Mesenchymal stem cell (in vitro differentiated cells and primary cell): ENCODE results near the gene USP9X.

ENCODE experiments used
- DNase-seq: peaks from one replicate; pipeline ENCODE4 v3.0.0-alpha.2; 2013
- H2AFZ ChIP-seq: one replicate; pipeline ENCODE4 v1.6.1; 2013; ENCODE audit warnings: low read depth, mild to moderate bottlenecking, control low read depth, inconsistent platforms, low read length, moderate library complexity
- H2AK5ac ChIP-seq: 2 replicates; pipeline ENCODE4 v1.6.1; 2013; ENCODE audit warnings: low read length, moderate library complexity, mild to moderate bottlenecking, inconsistent platforms; ENCODE audit not compliant: severe bottlenecking
- H2BK120ac ChIP-seq: one replicate; pipeline ENCODE4 v1.6.1; 2013; ENCODE audit warnings: low read depth, mild to moderate bottlenecking, inconsistent platforms, low read length, moderate library complexity
- H2BK12ac ChIP-seq, 2 experiments: one replicate each; pipeline ENCODE4 v1.6.1; 2013; ENCODE audit warnings: inconsistent platforms in 2 of 2, low read length in 2 of 2, mild to moderate bottlenecking in 2 of 2, moderate library complexity in 2 of 2, control low read depth in 1 of 2
- H2BK15ac ChIP-seq: one replicate; pipeline ENCODE4 v1.6.1; 2013; ENCODE audit warnings: mild to moderate bottlenecking, low read depth, inconsistent platforms; ENCODE audit not compliant: poor library complexity, severe bottlenecking
- H2BK5ac ChIP-seq: 2 replicates; pipeline ENCODE4 v1.6.1; 2013; ENCODE audit warnings: low read depth, mild to moderate bottlenecking, low read length, control low read depth, inconsistent platforms; ENCODE audit not compliant: poor library complexity, severe bottlenecking
- H3K14ac ChIP-seq, 2 experiments: one replicate each; pipeline ENCODE4 v1.6.1; 2013; ENCODE audit warnings: inconsistent platforms in 2 of 2, low read length in 2 of 2, control low read depth in 1 of 2, mild to moderate bottlenecking in 1 of 2, moderate library complexity in 1 of 2
- H3K18ac ChIP-seq, 2 experiments: one replicate each; pipeline ENCODE4 v1.6.1; 2013; ENCODE audit warnings: inconsistent platforms in 2 of 2, low read length in 2 of 2, control low read depth in 1 of 2, low read depth in 1 of 2, mild to moderate bottlenecking in 1 of 2
- H3K23ac ChIP-seq, 2 experiments: one replicate each; pipeline ENCODE4 v1.6.1; 2013; ENCODE audit warnings: inconsistent platforms in 2 of 2, low read length in 2 of 2, mild to moderate bottlenecking in 2 of 2, moderate library complexity in 2 of 2, control low read depth in 1 of 2
- H3K27ac ChIP-seq: 2 replicates; pipeline ENCODE4 v1.5.1; 2013; ENCODE audit warnings: mild to moderate bottlenecking, moderate library complexity, low read length, control low read depth, inconsistent platforms; ENCODE audit not compliant: poor library complexity, severe bottlenecking
- H3K27me3 ChIP-seq, 2 experiments: 2 replicates each; pipeline versions ENCODE4 v1.6.1 to v1.7.0; 2013; ENCODE audit warnings: low read length in 2 of 2, mild to moderate bottlenecking in 2 of 2, moderate library complexity in 2 of 2, control low read depth in 1 of 2, inconsistent platforms in 1 of 2; ENCODE audit not compliant: control insufficient read depth in 1 of 2, insufficient read depth in 1 of 2
- H3K36me3 ChIP-seq, 2 experiments: 2 replicates each; pipeline versions ENCODE4 v1.6.1 to v1.7.0; 2013; ENCODE audit warnings: low read length in 2 of 2, control low read depth in 1 of 2, inconsistent platforms in 1 of 2, low read depth in 1 of 2, mild to moderate bottlenecking in 1 of 2; ENCODE audit not compliant: insufficient read depth in 2 of 2, control insufficient read depth in 1 of 2
- H3K4ac ChIP-seq, 2 experiments: one replicate each; pipeline ENCODE4 v1.6.1; 2013; ENCODE audit warnings: inconsistent platforms in 2 of 2, low read length in 2 of 2, mild to moderate bottlenecking in 2 of 2, moderate library complexity in 2 of 2, control low read depth in 1 of 2, low read depth in 1 of 2
- H3K4me1 ChIP-seq: 2 replicates; pipeline ENCODE4 v1.6.1; 2013; ENCODE audit warnings: low read depth, low read length, control low read depth; ENCODE audit not compliant: control insufficient read depth, insufficient read depth
- H3K4me2 ChIP-seq: 2 replicates; pipeline ENCODE4 v1.6.1; 2013; ENCODE audit warnings: low read length, mild to moderate bottlenecking, inconsistent platforms; ENCODE audit not compliant: poor library complexity, severe bottlenecking
- H3K4me3 ChIP-seq, 2 experiments: 2 replicates each; pipeline versions ENCODE4 v1.5.1 to v1.7.0; 2013; ENCODE audit warnings: low read length in 2 of 2, mild to moderate bottlenecking in 2 of 2, control low read depth in 1 of 2, low read depth in 1 of 2; ENCODE audit not compliant: insufficient read depth in 1 of 2
- H3K79me1 ChIP-seq: replicated peaks from 2 replicates; pipeline ENCODE4 v1.6.1; 2013; ENCODE audit warnings: mild to moderate bottlenecking, control low read depth, low read length, inconsistent platforms; ENCODE audit not compliant: poor library complexity, severe bottlenecking
- H3K9ac ChIP-seq: 2 replicates; pipeline ENCODE4 v1.7.0; 2013; ENCODE audit warnings: mild to moderate bottlenecking, low read length, moderate library complexity
- H3K9me3 ChIP-seq: 2 replicates; pipeline ENCODE4 v1.7.0; 2013; ENCODE audit warnings: mild to moderate bottlenecking, low read length; ENCODE audit not compliant: control insufficient read depth
- H4K8ac ChIP-seq: one replicate; pipeline ENCODE4 v1.6.1; 2013; ENCODE audit warnings: inconsistent platforms, mild to moderate bottlenecking, low read length, moderate library complexity
- H4K91ac ChIP-seq: one replicate; pipeline ENCODE4 v1.6.1; 2013; ENCODE audit warnings: mild to moderate bottlenecking, low read length, inconsistent platforms
- WGBS: methylation state at CpG from one replicate; pipeline ENCODE4 v1.1.7; 2013; ENCODE audit warnings: mixed read lengths; 5-methylcytosine and 5-hydroxymethylcytosine counted together

USP9X gene

DNA sequence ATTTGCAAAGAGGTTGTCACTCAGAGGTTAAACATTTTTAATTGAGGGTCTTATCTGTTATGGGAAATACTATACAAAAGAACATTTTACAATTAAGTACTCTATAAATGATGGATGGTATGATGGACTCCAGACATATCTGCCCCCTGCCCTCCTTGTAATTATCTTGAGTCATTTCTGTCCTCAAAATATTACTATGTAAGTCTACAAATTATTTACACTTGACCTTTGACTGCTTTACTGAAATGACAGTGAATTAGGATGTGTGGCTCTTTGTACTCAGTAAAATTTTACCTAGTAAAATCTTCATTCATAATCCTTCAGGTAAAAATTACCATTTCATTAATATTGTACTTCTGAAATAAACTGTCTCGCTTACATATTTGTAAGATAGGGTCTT lies 46.5 kb downstream of the USP9X start:
- no peaks in the 10 kb centered on the region for H3K4me1 ChIP-seq
- H2BK120ac ChIP-seq, result no peak overlapping the region
- no peak overlapping the region for H3K27ac ChIP-seq
- H3K4me3 ChIP-seq, result no peak overlapping the region
- no peak overlapping the region for H4K8ac ChIP-seq
- H2BK12ac ChIP-seq, result no peak overlapping the region
- peaks cover 0 to 59% of the 10 kb centered on the region in 2 experiments for H3K36me3 ChIP-seq
- no peaks in the 10 kb centered on the region for H3K79me1 ChIP-seq
- H2AK5ac ChIP-seq, result no peak overlapping the region
- H3K23ac ChIP-seq, result no peak overlapping the region
- no peak overlapping the region for H3K4ac ChIP-seq
- no peaks in the 10 kb centered on the region for H3K9me3 ChIP-seq
- H3K27me3 ChIP-seq, result no peaks in the 10 kb centered on the region
- no peak overlapping the region for H3K14ac ChIP-seq
- H2BK15ac ChIP-seq, result no peak overlapping the region
- DNase-seq, result no peak
- no peak overlapping the region for H3K4me2 ChIP-seq
- H4K91ac ChIP-seq, result no peak overlapping the region
- H3K18ac ChIP-seq, result no peak overlapping the region
- H2BK5ac ChIP-seq, result no peak overlapping the region
- H3K9ac ChIP-seq, result no peak overlapping the region
- no peak overlapping the region for H2AFZ ChIP-seq
- no CpG with 5 or more reads among the region's 1 CpG for WGBS

DNA sequence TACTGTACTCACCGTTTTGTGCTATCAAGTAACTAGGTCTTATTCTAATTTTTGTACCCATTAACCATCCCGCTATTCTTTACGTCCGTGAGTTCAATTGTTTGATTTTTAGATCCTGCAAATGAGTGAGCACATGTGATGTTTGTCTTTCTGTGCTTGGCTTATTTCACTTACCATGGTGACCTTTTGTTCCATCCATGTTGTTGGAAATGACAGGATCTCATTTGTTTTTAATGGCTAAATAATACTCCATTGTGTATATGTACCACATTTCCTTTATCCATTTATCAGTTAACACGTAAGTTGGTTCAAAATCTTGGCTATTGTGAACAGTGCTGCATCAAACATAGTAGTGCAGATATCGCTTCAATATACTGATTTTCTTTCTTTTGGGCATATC lies 48.3 kb downstream of the USP9X start:
- H2BK120ac ChIP-seq, result no peak overlapping the region
- H3K27me3 ChIP-seq, result no peaks in the 10 kb centered on the region
- no peak overlapping the region for H2BK12ac ChIP-seq
- no peak overlapping the region for H2AFZ ChIP-seq
- no peak overlapping the region for H3K9ac ChIP-seq
- no peak overlapping the region for H3K14ac ChIP-seq
- no peak for DNase-seq
- H3K27ac ChIP-seq, result no peak overlapping the region
- H2AK5ac ChIP-seq, result no peak overlapping the region
- H4K8ac ChIP-seq, result no peak overlapping the region
- no peak overlapping the region for H3K4ac ChIP-seq
- no peak overlapping the region for H3K23ac ChIP-seq
- no peaks in the 10 kb centered on the region for H3K4me1 ChIP-seq
- no peak overlapping the region for H3K4me3 ChIP-seq
- H4K91ac ChIP-seq, result no peak overlapping the region
- H2BK15ac ChIP-seq, result no peak overlapping the region
- no CpG with 5 or more reads among the region's 6 CpGs for WGBS
- peaks cover 0 to 67% of the 10 kb centered on the region in 2 experiments for H3K36me3 ChIP-seq
- H3K18ac ChIP-seq, result no peak overlapping the region
- no peak overlapping the region for H2BK5ac ChIP-seq
- H3K9me3 ChIP-seq, result no peaks in the 10 kb centered on the region
- H3K4me2 ChIP-seq, result no peak overlapping the region
- no peaks in the 10 kb centered on the region for H3K79me1 ChIP-seq

DNA sequence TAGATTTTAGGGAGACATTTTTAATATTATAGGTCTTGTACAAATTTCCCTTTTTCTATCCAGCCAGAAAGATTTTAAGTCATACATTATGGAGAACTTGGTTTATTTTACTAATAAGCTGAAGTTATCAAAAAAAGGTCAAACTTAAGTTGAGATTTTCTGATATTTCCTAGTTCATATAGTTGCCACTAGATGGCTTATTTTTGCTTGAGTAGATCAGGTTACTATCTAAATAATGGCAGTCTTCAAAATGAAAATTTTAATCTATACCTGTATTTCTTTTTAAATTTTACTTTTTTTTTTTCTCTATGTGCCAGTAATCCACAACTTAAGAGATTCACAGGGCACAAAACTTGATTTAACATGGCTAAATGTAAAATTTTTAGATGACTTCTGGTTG lies 52.3 kb downstream of the USP9X start:
- no peak overlapping the region for H3K27ac ChIP-seq
- no peak overlapping the region for H2BK120ac ChIP-seq
- no peak overlapping the region for H3K18ac ChIP-seq
- no peak overlapping the region for H3K14ac ChIP-seq
- no peak overlapping the region for H4K8ac ChIP-seq
- H3K4ac ChIP-seq, result no peak overlapping the region
- H2BK12ac ChIP-seq, result no peak overlapping the region
- H3K9ac ChIP-seq, result no peak overlapping the region
- DNase-seq, result no peak
- no peak overlapping the region for H3K4me3 ChIP-seq
- H4K91ac ChIP-seq, result no peak overlapping the region
- H3K27me3 ChIP-seq, result no peaks in the 10 kb centered on the region
- H2AFZ ChIP-seq, result no peak overlapping the region
- no peaks in the 10 kb centered on the region for H3K79me1 ChIP-seq
- H3K4me1 ChIP-seq, result no peaks in the 10 kb centered on the region
- H3K23ac ChIP-seq, result no peak overlapping the region
- no peak overlapping the region for H2AK5ac ChIP-seq
- no peak overlapping the region for H3K4me2 ChIP-seq
- peaks cover 0 to 73% of the 10 kb centered on the region in 2 experiments for H3K36me3 ChIP-seq
- H3K9me3 ChIP-seq, result no peaks in the 10 kb centered on the region
- no peak overlapping the region for H2BK15ac ChIP-seq
- no peak overlapping the region for H2BK5ac ChIP-seq

DNA sequence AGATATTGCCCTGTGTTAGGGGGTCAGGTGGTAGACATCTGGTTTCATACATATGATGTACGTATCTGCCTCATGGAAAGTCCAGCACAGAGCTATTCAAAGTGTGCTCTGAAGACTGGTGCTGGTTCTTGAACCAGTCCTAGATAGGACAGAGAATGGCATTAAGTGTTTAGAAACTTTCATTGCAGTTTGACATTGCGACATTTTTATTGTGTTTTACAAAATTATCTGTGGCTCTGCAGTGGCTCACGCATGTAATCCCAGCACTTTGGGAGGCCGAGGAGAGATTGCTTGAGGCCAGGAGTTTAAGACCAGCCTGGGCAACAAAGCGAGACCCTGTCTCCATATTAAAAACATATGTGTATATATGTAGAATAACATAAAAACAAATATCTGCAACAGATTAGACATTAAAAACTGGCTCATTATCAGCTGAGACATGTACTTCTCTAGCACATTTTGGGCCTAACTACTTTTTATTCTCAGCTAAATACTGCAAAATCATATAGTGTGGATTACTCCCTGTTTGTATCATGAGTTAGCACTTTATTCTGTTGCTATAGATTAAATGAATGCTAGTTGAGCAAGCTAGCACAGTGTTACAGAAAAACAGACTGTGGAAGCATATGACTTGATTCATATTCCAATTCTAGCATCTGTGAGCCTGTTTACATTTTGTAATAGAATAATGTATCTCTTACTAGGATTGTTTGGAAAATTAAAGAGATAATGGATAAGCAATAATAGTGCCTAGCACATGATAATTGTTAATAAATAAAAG lies 57.1 kb downstream of the USP9X start:
- H3K4me2 ChIP-seq, result no peak overlapping the region
- H3K27ac ChIP-seq, result no peak overlapping the region
- H3K4ac ChIP-seq, result no peak overlapping the region
- H3K18ac ChIP-seq, result no peak overlapping the region
- H3K9ac ChIP-seq, result no peak overlapping the region
- H3K36me3 ChIP-seq, result peaks cover 0 to 63% of the 10 kb centered on the region in 2 experiments
- WGBS, result 89% methylated on average over 2 of the region's 5 CpGs
- no peak overlapping the region for H3K4me3 ChIP-seq
- H2BK12ac ChIP-seq, result no peak overlapping the region
- H3K4me1 ChIP-seq, result no peaks in the 10 kb centered on the region
- H2BK120ac ChIP-seq, result no peak overlapping the region
- H3K27me3 ChIP-seq, result no peaks in the 10 kb centered on the region
- H2BK15ac ChIP-seq, result no peak overlapping the region
- no peak overlapping the region for H4K91ac ChIP-seq
- no peak overlapping the region for H2AFZ ChIP-seq
- H2AK5ac ChIP-seq, result no peak overlapping the region
- no peak overlapping the region for H4K8ac ChIP-seq
- no peak overlapping the region for H3K23ac ChIP-seq
- peak; percentile 25 for DNase-seq
- H3K9me3 ChIP-seq, result no peaks in the 10 kb centered on the region
- H2BK5ac ChIP-seq, result no peak overlapping the region
- no peak overlapping the region for H3K14ac ChIP-seq
- no peaks in the 10 kb centered on the region for H3K79me1 ChIP-seq
